ENCODE data around the gene DNMT1. TPM values are rescaled to one million over a fixed set of nuclear protein-coding genes. Genes with fewer than 3 reads are reported as not detected.
A peak's percentile ranks its signal among the peaks of the same experiment; 100 is the strongest.

DNMT1 gene
- total RNA-seq, 6 experiments from 2014 or later: 12.6 to 37.3 (median 24.4) TPM

DNA sequence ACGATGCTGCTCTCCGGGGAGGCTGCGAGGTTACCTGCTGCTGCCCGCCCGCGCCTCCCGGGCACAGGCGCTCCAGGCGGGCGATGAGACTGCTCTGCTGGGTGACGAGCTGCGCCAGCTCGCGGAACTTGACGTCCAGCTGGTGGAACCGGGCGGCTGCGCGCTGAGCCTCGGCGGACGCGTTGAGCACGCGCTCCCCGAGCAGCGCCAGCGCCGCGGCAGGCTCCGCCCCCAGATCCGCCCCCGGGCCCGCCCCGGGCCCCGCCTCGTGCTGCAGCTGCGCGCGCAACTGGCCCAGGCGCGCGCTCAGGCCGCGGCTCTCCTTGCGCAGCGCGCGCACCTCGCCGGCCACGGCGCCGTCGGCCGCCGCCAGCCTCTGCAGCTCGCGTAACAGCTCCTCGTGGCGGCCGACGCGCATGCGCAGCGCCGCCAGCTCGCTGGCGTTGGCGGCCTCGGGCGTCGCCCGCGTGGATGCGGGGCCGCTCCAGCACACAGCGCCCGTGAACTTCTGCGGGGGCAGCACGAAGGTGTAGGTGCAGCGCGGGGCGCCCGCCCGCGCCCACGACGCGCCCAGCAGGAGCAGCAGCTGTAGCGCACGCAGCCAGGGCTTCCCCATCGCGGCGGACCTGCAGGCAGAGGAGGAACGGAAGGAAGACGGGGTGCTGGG lies 98.7 kb downstream of the DNMT1 start:
- DNase-seq (peak; percentile 94), ATAC-seq (peak; percentile 73 to 89 (median 83))
- Histone ChIP-seq H3K4me3 (peak overlapping the region; percentile 45 to 50 (median 49)), H3K27ac (peak overlapping the region; percentile 48 to 74 (median 63)), H3K36me3 (peaks cover 5 to 18% (median 6%) of the 10 kb centered on the region in 4 donors), H3K9me3 (no peaks in the 10 kb centered on the region), H3K27me3 (no peaks in the 10 kb centered on the region), H3K4me1 (peaks cover 0 to 37% (median 17%) of the 10 kb centered on the region in 4 donors)
- intact Hi-C loops (cut with DNase I): no loop called here
- under 1% methylated on average over 22 of the region's 97 CpGs for WGBS (ENCODE audit: insufficient coverage, low coverage, low lambda C conversion rate, missing lambda C conversion rate)
- peak; percentile 90 for TF ChIP-seq POLR2A (IDR thresholded peaks at IDR 0.05)
- TF ChIP-seq, protein P1, sequence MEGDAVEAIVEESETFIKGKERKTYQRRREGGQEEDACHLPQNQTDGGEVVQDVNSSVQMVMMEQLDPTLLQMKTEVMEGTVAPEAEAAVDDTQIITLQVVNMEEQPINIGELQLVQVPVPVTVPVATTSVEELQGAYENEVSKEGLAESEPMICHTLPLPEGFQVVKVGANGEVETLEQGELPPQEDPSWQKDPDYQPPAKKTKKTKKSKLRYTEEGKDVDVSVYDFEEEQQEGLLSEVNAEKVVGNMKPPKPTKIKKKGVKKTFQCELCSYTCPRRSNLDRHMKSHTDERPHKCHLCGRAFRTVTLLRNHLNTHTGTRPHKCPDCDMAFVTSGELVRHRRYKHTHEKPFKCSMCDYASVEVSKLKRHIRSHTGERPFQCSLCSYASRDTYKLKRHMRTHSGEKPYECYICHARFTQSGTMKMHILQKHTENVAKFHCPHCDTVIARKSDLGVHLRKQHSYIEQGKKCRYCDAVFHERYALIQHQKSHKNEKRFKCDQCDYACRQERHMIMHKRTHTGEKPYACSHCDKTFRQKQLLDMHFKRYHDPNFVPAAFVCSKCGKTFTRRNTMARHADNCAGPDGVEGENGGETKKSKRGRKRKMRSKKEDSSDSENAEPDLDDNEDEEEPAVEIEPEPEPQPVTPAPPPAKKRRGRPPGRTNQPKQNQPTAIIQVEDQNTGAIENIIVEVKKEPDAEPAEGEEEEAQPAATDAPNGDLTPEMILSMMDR (IDR thresholded peaks at IDR 0.05): no peak

DNA sequence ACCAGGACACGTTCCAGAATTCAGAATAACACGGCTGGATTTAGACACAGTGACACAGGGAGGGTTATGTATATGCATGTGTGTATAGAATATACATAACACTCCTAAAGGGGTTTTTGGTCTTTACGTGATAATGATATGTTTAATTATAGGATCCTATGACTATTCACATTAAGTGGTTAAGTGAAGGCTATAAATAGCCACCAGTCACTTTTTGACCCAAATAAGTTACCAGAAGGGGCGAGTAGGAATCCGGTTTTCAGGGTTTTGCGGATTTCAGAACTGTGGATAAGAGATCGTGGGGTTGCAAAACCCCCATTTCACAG lies 99.2 kb downstream of the DNMT1 start:
- Histone ChIP-seq H3K27ac (peak overlapping the region; percentile 48 to 74 (median 63)), H3K4me3 (peak overlapping the region; percentile 30 to 45 (median 39)), H3K4me1 (peaks cover 0 to 39% (median 17%) of the 10 kb centered on the region in 4 donors), H3K9me3 (no peaks in the 10 kb centered on the region), H3K27me3 (no peaks in the 10 kb centered on the region), H3K36me3 (peaks cover 5 to 18% (median 6%) of the 10 kb centered on the region in 4 donors)
- ATAC-seq (no peak), DNase-seq (no peak)
- TF ChIP-seq, protein P1 (IDR thresholded peaks at IDR 0.05): no peak
- TF ChIP-seq POLR2A (IDR thresholded peaks at IDR 0.05): no peak
- 15% methylated on average over 5 of the region's 7 CpGs for WGBS (ENCODE audit: insufficient coverage, low coverage, low lambda C conversion rate, missing lambda C conversion rate)
- intact Hi-C loops (cut with DNase I): no loop called here

DNA sequence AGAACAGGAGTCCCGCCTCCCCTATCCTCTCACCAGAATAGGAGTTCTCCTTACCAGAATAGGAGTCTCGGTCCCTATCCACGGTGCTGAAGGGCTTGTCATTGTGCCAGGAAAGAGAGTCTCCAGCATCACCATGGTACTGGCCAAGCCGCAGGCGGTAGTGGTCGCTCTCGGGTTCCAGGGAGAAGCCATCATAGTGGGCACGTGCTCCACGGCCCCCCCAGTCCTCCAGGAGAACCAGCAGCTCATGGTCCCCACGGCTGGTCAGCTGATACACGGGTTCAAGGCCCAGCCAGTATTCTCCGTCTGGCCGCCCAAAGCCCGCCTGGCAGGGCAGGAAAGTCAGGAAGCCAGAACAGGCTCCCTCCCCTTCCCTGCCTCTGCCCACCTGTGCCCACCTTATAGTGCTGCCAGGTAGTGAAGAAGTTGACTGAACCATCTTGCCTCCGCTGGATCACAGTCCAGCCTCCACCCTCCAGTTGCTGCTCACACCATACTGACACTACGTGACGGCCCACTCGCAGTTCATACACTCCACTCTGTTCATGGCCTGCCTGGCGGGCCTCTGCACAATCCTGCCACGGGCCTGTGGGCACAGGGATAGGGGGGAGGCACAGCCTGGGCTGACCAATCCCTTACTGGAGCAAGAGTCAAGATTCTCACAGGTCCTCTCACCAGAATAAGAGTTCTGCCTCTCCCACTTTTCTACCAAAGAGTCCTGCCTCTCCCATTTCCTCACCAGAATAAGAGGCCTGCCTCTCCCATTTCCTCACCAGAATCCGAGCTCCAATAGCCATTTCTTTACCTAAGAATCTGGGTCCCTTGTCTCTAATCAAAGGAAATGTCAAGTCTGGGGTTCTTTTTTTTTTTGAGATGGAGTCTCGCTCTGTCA lies 101.2 kb downstream of the DNMT1 start:
- no peak for DNase-seq
- no peaks in the 10 kb centered on the region for H3K9me3 ChIP-seq
- TF ChIP-seq, protein P1 (IDR thresholded peaks at IDR 0.05): no peak
- peak; percentile 22 for TF ChIP-seq POLR2A (IDR thresholded peaks at IDR 0.05)
- no peak for ATAC-seq
- WGBS (ENCODE audit: insufficient coverage, low coverage, low lambda C conversion rate, missing lambda C conversion rate): 82% methylated on average over 18 of the region's 22 CpGs
- no peak overlapping the region for H3K27ac ChIP-seq
- intact Hi-C loops (cut with DNase I): no loop called here
- peaks cover 5 to 24% (median 10%) of the 10 kb centered on the region in 4 donors for H3K36me3 ChIP-seq
- peaks cover 0 to 57% (median 17%) of the 10 kb centered on the region in 4 donors for H3K4me1 ChIP-seq
- no peak overlapping the region for H3K4me3 ChIP-seq
- H3K27me3 ChIP-seq: no peaks in the 10 kb centered on the region

DNA sequence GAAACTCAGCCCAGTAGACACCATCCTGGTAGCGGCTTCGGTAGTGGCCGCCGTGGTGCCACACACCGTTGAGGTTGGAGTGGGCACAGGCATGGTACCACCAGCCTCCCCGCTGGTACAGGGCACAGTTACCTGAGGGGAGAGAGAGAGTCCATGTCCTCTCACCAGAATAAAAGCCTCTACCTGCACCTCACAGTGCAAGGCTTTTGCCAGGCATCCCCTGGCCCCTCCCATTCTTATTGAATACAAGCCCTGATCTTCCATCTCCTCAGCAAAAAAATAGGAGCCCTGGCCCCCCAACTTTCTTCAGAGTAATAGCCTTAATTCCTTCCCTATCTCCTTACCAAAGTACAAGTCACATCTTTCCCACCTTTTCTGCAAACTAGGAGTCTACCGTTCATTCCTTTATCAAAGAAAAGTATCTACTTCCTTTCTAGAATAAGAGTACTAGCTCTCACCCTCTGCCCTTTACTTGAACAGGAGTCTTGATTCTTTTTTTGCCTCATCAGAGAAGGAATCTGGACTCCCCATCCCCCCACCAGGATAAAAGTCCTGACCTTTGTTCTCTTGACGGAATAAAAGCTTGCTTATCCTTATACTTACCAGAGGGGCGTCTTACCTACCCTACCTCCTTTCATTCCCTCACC lies 102.0 kb downstream of the DNMT1 start:
- TF ChIP-seq POLR2A (IDR thresholded peaks at IDR 0.05): peak; percentile 18
- TF ChIP-seq, protein P1 (IDR thresholded peaks at IDR 0.05): no peak
- H3K9me3 ChIP-seq: no peaks in the 10 kb centered on the region
- H3K27me3 ChIP-seq: no peaks in the 10 kb centered on the region
- intact Hi-C loops (cut with DNase I): no loop called here
- 46% methylated on average over 3 of the region's 9 CpGs for WGBS (ENCODE audit: insufficient coverage, low coverage, low lambda C conversion rate, missing lambda C conversion rate)
- peaks cover 0 to 57% (median 17%) of the 10 kb centered on the region in 4 donors for H3K4me1 ChIP-seq
- no peak for ATAC-seq
- peaks cover 5 to 24% (median 10%) of the 10 kb centered on the region in 4 donors for H3K36me3 ChIP-seq
- no peak overlapping the region for H3K4me3 ChIP-seq
- no peak overlapping the region for H3K27ac ChIP-seq
- DNase-seq: no peak

Data from right lobe of liver (tissue), 6 donors.